ENCODE results near the gene HBS1L.

Gene HBS1L

DNA sequence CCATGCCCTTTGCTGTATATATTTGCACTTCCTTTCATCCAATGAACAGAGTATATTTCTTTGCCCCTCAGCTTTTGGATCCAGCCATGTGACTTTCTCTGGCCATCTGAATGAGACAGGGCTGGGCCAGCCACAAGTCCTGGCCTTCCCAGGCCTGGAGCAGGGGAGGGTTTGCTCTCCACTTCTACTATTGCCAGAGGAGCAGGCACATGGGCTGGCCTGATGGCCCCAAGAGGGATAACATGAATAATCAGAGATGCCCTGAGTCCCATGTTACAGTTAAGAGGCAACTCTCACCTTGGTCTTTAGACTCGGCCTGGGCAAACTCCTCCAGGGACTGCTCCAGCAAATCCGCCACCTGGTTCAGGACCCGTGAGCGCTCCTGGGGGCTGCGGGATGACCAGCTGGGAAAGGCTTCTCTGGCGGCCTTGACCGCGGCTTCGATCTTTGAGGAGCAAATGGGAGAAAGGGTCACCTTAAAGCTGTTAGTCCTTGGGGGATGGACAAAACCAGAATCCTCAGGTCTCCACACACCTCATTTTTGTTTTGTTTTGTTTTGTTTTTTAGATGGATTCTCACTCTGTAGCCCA, 111.0 kb downstream of the HBS1L start:
- DNase-seq = no peak

DNA sequence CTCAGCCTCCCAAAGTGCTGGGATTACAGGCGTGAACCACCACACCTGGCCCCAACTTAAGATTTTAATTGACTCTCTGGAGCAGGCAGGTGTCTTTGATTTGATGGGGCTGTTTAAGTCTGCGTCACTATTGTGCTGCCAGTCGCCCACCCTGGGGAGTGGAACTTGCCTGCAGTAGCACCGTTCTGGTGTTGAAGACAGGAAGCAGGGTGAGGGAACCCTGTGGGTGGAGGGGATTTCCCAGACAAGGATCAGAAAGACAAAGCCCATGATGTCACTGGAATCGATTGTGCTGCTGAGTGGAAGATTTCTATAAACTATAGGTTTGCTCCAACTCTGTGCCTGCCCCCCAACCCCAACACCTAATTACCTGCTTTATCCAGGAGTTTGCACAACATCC, 115.7 kb downstream of the HBS1L start:
- DNase-seq = no peak

DNA sequence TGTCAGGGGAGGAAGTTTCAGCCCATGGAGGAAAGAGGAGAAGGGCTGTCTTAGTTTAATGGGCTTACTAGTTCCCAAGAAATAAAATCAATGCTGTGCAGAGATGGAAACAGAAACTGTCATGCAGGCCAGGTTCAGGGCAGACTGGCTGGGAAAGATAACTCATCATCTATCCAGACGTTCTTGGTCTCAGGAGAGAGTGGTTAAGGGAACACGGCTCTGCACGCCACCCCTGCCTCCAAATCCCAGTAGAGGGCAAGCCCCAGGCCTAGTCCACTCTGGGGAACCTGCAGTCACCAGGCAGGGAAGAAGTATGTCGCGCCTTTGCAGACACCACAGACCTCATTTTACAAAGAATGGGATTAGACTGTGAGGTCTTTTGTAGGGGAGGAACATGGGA, 117.2 kb downstream of the HBS1L start:
- no peak for DNase-seq

DNA sequence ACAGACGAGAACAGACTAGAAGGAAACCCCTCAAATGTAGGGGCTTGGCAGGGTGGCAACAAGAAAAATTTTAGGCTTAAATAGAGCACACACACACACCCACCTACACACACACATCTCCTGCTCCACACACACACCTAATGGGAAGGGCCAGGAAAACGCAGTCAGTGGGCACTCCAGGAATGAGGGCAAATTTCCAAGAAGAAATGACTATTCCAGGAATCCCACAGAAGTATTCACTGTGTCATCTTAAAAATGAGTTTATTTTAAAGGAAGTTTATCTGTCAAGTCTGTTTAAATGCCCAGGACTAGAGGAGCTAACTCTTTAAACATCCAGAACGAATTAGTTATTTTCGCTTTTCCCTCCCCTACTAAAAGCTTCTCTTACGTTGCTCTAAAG, 117.7 kb downstream of the HBS1L start:
- no peak for DNase-seq

DNA sequence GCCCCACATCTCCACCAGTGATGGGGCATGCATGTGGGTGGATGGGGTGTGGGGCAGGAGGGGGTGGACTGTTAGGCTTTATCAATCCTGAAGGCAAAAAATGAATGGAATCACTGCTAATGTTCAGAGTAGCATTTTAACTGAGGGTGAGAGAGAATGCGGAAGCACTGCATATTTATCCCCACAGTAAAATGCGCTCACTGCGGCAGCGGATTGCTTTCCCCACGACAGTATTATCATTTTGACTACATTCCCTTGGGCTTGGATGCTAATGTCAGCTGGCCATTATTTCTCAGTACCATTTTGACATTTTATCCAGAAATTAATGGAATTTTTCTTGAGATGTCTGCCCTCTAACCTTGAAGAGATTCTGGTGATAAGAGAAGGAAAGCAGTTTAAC, 118.1 kb downstream of the HBS1L start:
- DNase-seq = no peak

DNA sequence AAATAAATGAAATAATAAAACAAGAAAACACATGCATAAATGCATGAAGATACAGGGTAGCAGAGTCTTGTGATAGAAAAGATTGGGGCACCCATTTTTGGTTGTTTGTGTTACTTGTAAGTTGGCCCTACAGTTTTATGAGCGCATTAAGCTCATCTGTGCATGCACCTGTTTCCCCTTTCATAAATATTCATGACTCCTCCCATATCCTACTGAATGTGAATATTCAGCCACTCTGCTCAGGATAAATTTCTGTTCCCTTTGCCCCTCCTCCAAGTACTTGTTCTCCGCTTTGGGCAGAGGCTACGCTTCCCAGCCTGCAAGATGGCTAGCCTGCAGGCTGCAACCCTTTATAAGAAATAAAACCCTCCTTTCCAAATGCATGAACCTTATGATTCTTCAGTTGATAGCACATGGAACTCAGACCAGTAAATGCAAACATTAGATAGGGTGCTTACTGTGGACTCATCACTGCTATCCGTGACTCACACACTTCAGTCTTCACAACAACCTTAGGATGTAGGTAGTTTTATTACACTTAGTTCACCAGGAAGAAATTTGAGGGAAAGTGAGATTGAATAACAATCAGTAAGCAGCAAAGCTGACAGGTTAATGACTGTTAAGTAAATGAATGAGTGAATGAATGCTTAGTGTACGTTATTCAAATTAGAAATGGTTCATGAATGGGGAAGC, 119.7 kb downstream of the HBS1L start:
- no peak for DNase-seq

DNA sequence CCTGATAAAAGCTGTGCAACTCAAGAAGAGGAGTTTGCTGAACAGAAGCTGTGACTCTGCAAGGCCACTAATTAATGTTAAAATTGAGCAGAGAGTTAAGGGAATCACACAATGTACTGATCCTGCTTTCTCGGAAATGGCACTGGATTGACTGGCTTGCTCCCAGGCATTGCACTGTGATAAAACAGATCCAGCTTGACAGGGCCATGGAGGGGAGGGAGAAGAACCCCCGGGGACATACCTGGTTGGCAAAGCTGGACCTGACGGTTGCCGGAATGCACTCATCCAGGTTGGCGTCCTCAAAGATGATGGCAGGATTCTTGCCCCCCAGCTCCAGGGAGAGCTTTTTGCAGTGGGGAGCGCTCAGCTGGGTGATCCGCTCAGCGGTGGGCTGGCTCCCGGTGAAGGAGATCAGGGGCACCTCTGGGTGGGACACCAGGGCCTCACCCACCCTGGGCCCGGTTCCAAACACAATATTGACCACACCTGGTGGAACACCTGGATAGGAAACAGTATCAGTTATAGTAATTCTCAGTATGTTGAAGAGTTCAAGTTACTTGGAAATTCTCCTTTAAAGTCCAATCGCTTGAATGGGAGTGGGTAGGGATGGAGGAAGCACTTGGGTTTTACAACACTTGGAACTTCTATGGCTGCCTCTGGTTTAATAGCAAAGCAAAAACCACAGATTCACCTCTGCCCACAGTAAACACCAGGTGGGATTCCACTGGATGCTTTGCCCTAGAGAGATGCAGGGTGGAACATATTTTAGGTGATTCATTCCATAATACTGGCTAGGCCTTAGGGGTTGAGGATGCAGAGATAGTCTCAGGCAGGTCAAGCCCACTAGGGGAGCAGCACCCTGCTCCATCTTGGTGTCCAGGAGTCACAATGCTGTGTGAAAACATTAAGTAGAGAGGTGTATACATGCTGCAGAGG, 121.8 kb downstream of the HBS1L start:
- DNase-seq = no peak

DNA sequence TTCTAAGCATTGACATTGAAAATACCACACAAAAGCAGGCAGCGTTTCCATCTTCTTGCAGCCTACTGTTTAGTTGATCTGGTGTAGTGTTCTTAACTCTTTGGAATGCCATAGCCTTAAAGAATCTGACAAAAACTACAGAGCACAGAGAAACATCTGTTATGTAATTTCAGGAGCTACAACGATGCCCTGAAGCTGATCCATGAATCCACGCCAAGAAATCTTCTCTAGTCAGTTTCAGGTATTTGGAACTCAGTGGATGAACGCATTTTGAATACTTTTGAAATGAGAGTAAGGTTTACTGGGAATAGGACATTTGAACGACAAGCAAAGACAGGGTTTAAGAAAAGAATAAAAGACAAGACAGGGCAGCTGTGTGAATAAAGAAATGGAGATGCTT, 122.5 kb downstream of the HBS1L start:
- DNase-seq = no peak

DNA sequence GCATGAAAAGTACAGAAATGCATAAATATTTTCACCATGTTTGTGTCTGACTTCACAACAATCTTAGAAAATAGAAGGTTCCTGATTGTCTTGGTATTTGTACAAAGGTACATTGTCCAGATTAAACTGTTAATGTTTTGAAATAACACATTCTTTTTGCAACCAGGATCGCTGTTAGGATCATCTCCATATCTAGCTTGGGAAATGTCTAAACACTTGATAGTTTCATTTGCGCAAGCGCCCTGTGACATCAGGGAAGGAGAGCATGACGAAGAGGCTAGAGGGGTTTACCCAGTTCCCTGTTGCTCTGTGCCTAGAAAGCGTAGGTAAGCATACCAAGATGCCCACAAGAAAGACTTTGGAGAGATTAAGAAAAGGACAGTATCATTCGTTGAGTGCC, 124.2 kb downstream of the HBS1L start:
- no peak for DNase-seq

DNA sequence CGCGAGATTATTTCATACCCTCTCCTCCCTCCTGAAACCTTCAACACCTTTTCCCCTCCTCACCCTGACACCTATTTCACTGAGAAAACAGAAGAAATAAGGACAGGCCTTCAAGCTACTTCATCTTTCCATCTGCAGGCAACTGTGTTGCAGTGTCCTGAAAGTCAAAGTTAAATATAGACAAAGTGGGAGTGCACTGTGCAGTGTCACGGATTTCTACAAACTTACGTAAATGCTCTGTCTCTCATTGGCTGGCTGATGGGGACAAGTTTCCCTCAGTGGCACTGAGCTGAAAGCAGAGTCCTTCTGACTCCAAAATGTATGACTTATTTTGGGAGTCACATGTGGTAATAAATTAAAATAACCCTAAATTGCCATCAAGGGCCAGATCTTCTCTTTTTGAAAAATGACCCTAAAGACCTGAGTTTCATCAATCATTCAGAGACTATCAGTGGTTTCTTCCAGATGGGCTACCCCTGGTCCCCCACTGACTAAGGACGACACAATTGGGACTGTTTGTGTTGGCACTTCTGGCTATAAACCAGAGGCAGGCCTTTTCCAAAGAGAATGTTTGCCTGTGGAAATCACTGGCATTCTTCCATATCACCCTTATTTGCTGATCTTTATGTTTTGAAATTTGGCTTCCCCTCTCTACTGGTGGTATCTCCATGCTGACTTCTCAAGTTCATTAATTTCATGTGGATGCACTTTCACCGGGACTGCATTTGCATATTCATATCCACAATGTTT, 126.3 kb downstream of the HBS1L start:
- DNase-seq = no peak

DNA sequence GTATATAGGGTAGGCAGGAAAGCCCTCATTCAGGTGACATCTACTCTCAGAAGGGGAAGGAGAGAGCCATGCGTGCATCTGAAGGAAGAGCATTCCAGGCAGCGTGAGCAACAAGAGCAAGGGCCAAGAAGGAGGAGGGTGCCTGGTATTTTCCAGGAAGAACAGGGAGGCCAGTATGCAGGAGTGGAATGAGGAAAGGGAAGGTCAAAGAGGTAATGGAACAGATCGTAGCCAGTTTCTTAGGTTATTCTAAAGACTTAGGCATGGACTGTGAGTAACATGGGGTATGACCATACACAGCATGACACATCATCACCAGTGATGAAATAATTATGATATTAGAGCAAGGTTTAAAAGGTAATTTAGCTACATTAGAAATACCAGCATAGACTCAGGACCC, 128.8 kb downstream of the HBS1L start:
- DNase-seq = no peak

DNA sequence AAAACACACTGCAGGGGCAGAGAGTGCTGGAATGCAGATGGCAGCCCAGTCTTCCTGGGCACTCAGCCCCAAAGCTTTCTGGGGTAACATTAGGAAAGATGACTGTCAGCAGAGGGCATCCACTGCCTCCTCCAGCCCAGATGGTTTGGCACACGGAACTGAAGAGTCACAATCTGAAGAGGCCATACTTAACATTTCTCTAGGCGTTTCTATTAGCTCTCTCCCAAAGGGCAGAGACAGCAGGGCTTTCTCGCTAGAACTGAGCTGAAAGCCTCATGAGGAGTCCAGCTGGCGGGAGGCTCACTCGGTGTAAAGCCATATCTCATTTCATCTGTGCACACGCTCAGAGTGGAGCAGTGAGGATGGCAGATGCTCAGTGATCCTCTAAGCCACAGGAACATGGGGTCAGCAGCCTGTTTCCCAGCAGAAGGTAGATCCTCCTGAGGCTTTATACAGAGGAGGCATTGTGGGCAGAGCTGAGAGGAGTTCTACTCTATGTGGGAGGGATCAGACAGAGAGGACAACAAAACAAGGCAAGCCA, 132.8 kb downstream of the HBS1L start:
- DNase-seq = no peak

DNA sequence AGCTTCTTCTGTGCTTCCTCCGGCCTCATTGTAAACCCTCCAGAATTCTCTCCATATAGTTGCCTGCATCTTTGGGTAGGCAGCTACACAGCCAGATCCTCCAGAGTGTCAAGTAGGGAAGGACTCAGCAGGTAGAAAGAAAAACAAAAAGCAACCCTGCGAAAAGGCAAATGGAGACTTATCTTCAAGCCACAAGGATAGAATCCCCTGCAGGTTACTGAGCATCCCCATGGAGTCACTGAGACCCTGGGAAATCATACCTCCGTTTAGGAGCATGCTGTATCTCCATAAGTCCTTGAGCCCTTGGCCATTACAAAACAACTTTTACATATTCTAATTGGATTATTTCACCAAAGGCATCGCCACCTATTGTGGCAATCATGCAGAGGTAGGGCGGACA, 133.3 kb downstream of the HBS1L start:
- DNase-seq = no peak

DNA sequence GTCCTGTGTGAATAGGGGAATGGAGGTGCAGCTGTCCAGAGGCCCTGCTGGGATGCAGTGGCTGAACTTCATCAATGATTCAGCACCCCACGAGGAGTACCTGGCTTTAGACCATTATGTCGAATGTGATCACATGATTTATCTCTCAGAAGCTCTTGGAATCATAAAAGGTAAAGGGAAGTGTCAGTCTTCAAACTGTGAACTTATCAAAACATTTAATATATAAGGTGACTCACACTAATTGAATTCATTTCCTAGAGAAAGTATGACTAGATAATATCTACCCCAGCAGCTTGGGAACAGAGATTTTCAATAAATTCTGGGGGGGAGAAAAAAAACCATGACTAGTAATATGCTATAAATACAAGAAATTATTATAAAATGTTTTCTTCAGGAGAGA, 134.2 kb downstream of the HBS1L start:
- DNase-seq = no peak

DNA sequence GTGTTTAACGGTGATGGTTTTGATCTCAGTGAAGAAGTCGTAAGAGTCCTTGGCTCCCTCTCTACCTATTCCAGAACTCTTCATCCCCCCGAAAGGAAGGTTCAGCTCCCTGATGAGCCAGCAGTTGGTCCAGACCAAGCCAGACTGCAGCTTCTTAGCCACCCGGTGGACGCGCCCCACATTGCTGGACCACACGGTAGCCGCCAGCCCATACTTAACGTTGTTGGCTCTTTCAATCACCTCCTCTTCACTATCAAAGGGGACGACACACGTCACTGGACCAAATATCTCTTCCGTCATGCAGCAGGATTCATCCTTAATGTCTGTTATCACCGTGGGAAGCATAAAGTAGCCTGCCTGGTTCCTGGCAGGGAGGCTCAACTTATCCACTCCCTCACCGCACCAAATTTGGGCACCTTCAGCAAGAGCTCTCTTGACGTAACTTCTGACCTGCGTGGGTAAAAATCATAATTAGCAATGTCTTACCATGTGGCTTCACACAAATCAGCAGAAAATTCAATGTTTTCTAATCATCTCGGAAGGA, 136.1 kb downstream of the HBS1L start:
- DNase-seq = no peak

DNA sequence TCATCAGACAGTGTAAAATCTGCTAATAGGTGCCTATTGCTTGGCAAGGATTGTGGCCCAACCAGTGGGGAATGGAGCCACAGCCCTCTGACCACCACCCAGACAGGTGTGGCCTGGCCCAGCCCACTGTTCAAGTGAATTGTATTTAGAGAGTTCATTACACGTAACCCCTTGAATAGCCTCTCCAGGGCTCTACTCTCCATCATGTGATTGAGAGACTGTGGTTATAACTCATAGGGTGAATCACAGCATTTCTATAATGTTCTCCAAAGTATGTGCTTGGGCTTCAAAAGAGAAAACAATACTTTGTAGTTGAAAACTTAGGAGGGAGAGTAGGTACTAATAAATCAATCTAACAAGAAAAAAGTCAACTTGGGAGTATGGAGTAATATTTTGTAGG, 143.1 kb downstream of the HBS1L start:
- DNase-seq = no peak

DNA sequence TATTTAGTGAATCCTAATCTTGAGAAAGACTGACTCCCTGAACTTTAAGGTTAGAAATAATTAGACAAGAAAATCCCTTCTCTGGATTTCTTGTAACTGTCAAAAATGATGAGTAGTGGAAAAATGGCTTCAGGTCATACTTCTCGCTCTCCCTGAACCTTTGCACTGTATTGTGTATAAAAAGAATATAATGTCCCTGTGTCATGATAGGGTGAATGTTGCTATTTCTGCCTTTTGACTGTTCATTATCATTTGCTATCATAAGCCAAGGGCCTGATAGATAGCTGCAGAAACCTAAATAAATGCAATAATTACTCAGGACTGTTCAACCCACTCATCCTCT, 144.1 kb downstream of the HBS1L start:
- no peak for DNase-seq

All from activated gamma-delta T cell treated with Interleukin-2 at 50 U/mL for 16 hours (primary cell).